Activated T-helper 1 cell treated with anti-CD3 and anti-CD28 coated beads, Interleukin-12 subunit alpha, Interleukin-12 subunit beta, Interleukin-2, Interleukin-4 antibody, amounts not matched to agents 30 ng/mL and 10 ng/mL and 1 ng/mL, durations not matched to agents 14 hours and 24 hours and 36 hours (primary cell): ENCODE results near the gene PRKG1. TPM values are rescaled to one million over a fixed set of nuclear protein-coding genes. Genes with fewer than 3 reads are reported as not detected.

Experiments
- DNase-seq: peaks from one replicate; pipeline ENCODE4 v3.0.0; 2021; ENCODE audit warnings: low spot score
- H3K27ac Mint-ChIP-seq: one replicate; pipeline ENCODE4 v1.8.0; 2021; ENCODE audit warnings: mild to moderate bottlenecking, mixed read lengths
- H3K27me3 Mint-ChIP-seq: one replicate; pipeline ENCODE4 v1.8.0; 2022; ENCODE audit warnings: mild to moderate bottlenecking, moderate library complexity, mixed read lengths; ENCODE audit not compliant: insufficient read depth
- H3K36me3 Mint-ChIP-seq: one replicate; pipeline ENCODE4 v1.8.0; 2021; ENCODE audit warnings: low read depth, mixed read lengths
- H3K4me1 Mint-ChIP-seq: one replicate; pipeline ENCODE4 v1.8.0; 2021; ENCODE audit warnings: low read depth, mixed read lengths
- H3K4me3 Mint-ChIP-seq: one replicate; pipeline ENCODE4 v1.8.0; 2021; ENCODE audit warnings: mild to moderate bottlenecking, moderate library complexity, mixed read lengths
- H3K9me3 Mint-ChIP-seq: one replicate; pipeline ENCODE4 v1.8.0; 2021; ENCODE audit warnings: mixed read lengths
- intact Hi-C: fragments of 100-400 bp; cut with micrococcal nuclease; formaldehyde crosslinking; loops from one replicate; pipeline ENCODE4 v1.15.1; 2024
- total RNA-seq: library from RNA; stranded (reverse); gene quantifications from 2 replicates; pipeline ENCODE4 v1.2.3, GENCODE V29; 2022

The PRKG1 gene
- total RNA-seq, 1 donor from 2014 or later = not detected

GRCh38 chr10:52077814-52078213 lies 1003.5 kb downstream of the PRKG1 start:
- no peak overlapping the region for H3K27ac Mint-ChIP-seq
- no peaks in the 10 kb centered on the region for H3K36me3 Mint-ChIP-seq

GRCh38 chr10:52078397-52078937 lies 1004.2 kb downstream of the PRKG1 start:
- no peaks in the 10 kb centered on the region for H3K27me3 Mint-ChIP-seq
- no peaks in the 10 kb centered on the region for H3K4me1 Mint-ChIP-seq
- no peaks in the 10 kb centered on the region for H3K36me3 Mint-ChIP-seq
- no peak for DNase-seq
- H3K9me3 Mint-ChIP-seq = no peaks in the 10 kb centered on the region
- intact Hi-C loops = no loop called here
- no peak overlapping the region for H3K4me3 Mint-ChIP-seq
- H3K27ac Mint-ChIP-seq = no peak overlapping the region

More at GRCh38 chr10:52077814-52078213, 1003.5 kb downstream of the PRKG1 start:
- no peak for DNase-seq
- Mint-ChIP-seq H3K4me1 (no peaks in the 10 kb centered on the region), H3K27me3 (no peaks in the 10 kb centered on the region), H3K9me3 (no peaks in the 10 kb centered on the region), H3K4me3 (no peak overlapping the region)
- intact Hi-C loops = no loop called here

- DNase-seq = no peak
- Mint-ChIP-seq H3K4me1 (no peaks in the 10 kb centered on the region), H3K9me3 (no peaks in the 10 kb centered on the region), H3K36me3 (no peaks in the 10 kb centered on the region), H3K27ac (no peak overlapping the region), H3K27me3 (no peaks in the 10 kb centered on the region), H3K4me3 (no peak overlapping the region)
- intact Hi-C loops = no loop called here
Observed at GRCh38 chr10:52082307-52082706, 1008.0 kb downstream of the PRKG1 start.

GRCh38 chr10:52083422-52083821 lies 1009.1 kb downstream of the PRKG1 start:
- H3K36me3 Mint-ChIP-seq = no peaks in the 10 kb centered on the region
- H3K9me3 Mint-ChIP-seq = no peaks in the 10 kb centered on the region
- intact Hi-C loops = no loop called here
- H3K4me3 Mint-ChIP-seq = no peak overlapping the region
- no peak for DNase-seq
- H3K27ac Mint-ChIP-seq = no peak overlapping the region
- H3K4me1 Mint-ChIP-seq = no peaks in the 10 kb centered on the region
- no peaks in the 10 kb centered on the region for H3K27me3 Mint-ChIP-seq

- Mint-ChIP-seq H3K4me3 (no peak overlapping the region), H3K27ac (no peak overlapping the region), H3K36me3 (no peaks in the 10 kb centered on the region), H3K4me1 (no peaks in the 10 kb centered on the region), H3K27me3 (no peaks in the 10 kb centered on the region), H3K9me3 (no peaks in the 10 kb centered on the region)
- DNase-seq = no peak
- intact Hi-C loops = no loop called here
Observed at GRCh38 chr10:52092390-52092789, 1018.1 kb downstream of the PRKG1 start.

DNA sequence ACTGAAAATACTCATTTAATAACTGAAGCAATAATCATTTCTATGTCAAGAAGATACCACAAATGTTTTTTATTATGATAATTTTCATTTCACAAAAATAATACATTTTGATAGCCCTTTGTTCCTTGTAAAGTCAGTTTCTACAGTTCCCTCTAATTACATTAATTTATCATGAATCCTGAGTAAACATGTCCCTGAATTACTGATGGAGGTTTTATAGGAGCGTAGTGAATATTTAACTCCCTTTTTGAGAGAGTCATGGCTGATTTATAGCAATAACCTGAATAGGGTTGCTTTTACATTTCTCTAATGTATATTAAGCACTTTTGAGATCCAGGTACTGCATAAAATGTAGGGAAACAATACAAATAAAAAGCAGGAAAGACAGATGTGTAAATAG lies 1023.8 kb downstream of the PRKG1 start:
- Mint-ChIP-seq H3K36me3 (no peaks in the 10 kb centered on the region), H3K9me3 (no peaks in the 10 kb centered on the region), H3K27ac (no peak overlapping the region), H3K4me1 (no peaks in the 10 kb centered on the region), H3K27me3 (no peaks in the 10 kb centered on the region), H3K4me3 (no peak overlapping the region)
- DNase-seq = no peak
- intact Hi-C loops = no loop called here

DNA sequence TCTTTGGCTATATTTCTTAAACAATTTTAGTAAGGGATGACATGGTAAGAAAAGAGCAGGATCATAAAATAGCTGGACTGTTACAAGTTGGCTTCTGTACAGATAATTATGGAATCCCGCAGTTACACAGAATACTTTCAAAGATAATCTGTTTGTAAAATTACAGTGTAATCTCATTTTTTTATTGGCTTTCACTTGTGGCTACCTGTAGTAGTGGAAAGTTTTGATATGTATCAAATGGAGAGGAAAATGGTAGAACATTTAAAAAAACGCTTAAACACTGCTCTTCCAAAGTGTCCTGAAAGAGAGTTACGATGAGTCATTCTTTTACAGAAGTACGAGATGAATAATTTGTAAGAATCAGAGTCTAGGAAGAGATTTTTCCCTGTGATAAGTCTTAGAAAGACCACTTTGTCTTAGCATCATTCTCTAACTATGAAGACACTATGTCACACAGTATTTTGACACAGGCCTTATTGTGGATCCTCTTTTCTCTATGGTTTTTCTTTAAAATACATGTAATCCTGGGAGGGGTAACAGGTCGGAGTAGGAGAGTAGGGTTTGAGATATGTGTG lies 1024.8 kb downstream of the PRKG1 start:
- Mint-ChIP-seq H3K4me1 (no peaks in the 10 kb centered on the region), H3K36me3 (no peaks in the 10 kb centered on the region), H3K27ac (no peak overlapping the region), H3K27me3 (no peaks in the 10 kb centered on the region), H3K9me3 (no peaks in the 10 kb centered on the region), H3K4me3 (no peak overlapping the region)
- intact Hi-C loops = no loop called here
- DNase-seq = no peak

DNA sequence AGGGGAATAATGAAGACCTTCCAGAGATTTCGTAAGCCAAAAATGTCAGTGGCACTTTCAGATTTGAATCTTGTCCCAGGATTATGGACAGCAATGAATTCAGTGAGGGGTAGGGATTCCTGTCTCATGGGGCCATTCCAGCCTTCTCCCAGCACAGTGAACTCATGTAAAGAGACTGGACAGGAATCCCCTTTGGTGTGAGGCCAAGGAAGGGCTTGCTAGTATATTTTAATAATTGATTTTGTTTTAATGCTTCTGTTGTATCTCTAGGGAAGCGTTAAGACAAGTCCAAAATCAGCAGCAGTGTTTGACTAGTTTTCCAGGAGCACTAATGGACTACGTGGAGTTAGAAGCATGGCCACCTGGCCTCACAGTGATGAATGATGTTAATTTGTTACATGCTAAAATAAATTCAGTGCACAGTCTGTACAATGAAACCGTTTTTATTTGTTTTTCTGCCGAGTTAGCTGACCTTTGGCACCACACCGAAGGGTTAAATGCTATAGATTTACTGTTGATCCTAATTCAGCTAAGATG lies 1025.8 kb downstream of the PRKG1 start:
- Mint-ChIP-seq H3K9me3 (no peaks in the 10 kb centered on the region), H3K36me3 (no peaks in the 10 kb centered on the region), H3K4me1 (no peaks in the 10 kb centered on the region), H3K27ac (no peak overlapping the region), H3K27me3 (no peaks in the 10 kb centered on the region), H3K4me3 (no peak overlapping the region)
- intact Hi-C loops = no loop called here
- DNase-seq = no peak

DNA sequence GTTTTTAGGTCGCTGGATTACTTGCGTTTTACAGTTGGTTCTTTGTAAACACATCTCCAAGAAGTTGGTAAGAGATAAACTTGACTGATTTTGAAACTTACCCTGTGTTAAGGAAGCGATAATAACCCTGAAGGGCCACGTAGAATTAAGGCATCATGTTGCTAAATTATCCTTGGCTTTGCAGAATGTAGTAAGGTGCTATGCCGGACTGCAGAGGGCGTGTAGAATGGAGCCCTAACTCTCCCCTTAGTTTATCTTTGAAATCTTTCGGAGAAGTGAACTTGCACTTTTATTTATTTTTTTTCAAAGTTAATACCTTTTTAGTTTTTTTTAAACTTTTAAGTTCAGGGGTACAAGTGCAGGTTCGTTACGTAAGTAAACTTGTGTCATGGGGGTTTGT lies 1031.0 kb downstream of the PRKG1 start:
- Mint-ChIP-seq H3K9me3 (no peaks in the 10 kb centered on the region), H3K27ac (no peak overlapping the region), H3K4me1 (no peaks in the 10 kb centered on the region)

GRCh38 chr10:52106011-52106410 lies 1031.7 kb downstream of the PRKG1 start:
- Mint-ChIP-seq H3K27me3 (no peaks in the 10 kb centered on the region), H3K4me1 (no peaks in the 10 kb centered on the region), H3K9me3 (no peaks in the 10 kb centered on the region), H3K36me3 (no peaks in the 10 kb centered on the region), H3K4me3 (no peak overlapping the region), H3K27ac (no peak overlapping the region)
- DNase-seq = no peak
- intact Hi-C loops = no loop called here

More for the DNA sequence above, 1031.0 kb downstream of the PRKG1 start:
- Mint-ChIP-seq H3K4me3 (no peak overlapping the region), H3K27me3 (no peaks in the 10 kb centered on the region), H3K36me3 (no peaks in the 10 kb centered on the region)
- DNase-seq = no peak
- intact Hi-C loops = no loop called here

- Mint-ChIP-seq H3K4me3 (no peak overlapping the region), H3K27ac (no peak overlapping the region), H3K9me3 (no peaks in the 10 kb centered on the region), H3K4me1 (no peaks in the 10 kb centered on the region), H3K27me3 (no peaks in the 10 kb centered on the region), H3K36me3 (no peaks in the 10 kb centered on the region)
- intact Hi-C loops = no loop called here
- DNase-seq = no peak
Observed at GRCh38 chr10:52106899-52107298, 1032.6 kb downstream of the PRKG1 start.

DNA sequence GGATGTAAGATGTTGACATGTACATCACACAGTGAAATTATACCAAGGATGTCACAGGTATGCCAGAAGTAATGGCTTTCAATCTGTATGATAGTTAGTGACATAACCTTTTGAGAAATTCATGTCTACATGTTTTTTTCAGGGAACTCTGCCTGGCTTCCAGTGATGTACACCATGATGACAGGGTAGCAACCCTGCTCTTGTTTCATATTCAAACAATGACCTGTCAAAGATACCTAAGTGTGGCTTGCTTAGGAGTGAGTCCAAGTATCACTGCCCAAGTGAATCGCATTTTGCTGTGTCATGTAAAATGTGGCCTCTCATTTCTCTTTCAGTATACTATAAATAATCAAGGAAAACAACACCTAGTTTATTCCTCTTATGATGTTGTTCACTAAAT lies 1033.9 kb downstream of the PRKG1 start:
- no peak overlapping the region for H3K4me3 Mint-ChIP-seq
- intact Hi-C loops = no loop called here
- H3K27me3 Mint-ChIP-seq = no peaks in the 10 kb centered on the region
- no peak overlapping the region for H3K27ac Mint-ChIP-seq
- DNase-seq = no peak
- no peaks in the 10 kb centered on the region for H3K9me3 Mint-ChIP-seq
- H3K4me1 Mint-ChIP-seq = no peaks in the 10 kb centered on the region
- H3K36me3 Mint-ChIP-seq = no peaks in the 10 kb centered on the region

DNA sequence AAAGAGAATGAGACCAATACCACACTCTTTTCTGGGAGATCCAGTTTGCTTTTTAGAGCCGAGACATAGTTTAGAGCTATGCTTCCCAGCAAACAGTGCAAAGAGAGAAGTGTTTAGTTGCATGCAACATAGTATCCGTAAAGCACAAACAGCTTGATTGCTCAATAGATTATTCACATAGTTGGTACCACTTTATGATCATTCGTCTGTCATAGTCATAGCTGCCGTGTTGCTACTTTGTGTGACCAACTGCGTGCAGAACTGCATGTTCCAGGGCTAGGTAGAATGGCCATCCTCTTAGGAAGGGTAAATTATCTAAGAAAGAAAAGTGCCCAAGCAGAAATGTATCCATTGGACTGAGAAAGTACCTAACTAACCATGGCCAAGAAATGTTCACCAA lies 1036.3 kb downstream of the PRKG1 start:
- Mint-ChIP-seq H3K27me3 (no peaks in the 10 kb centered on the region), H3K36me3 (no peaks in the 10 kb centered on the region), H3K9me3 (no peaks in the 10 kb centered on the region), H3K4me3 (no peak overlapping the region), H3K27ac (no peak overlapping the region), H3K4me1 (no peaks in the 10 kb centered on the region)
- DNase-seq = no peak
- intact Hi-C loops = no loop called here
